H9 (cell line): ENCODE data around the gene GID8. TPM values are rescaled to one million over a fixed set of nuclear protein-coding genes. Genes with fewer than 3 reads are reported as not detected.

Source experiments
- DNase-seq: peaks from one replicate; pipeline ENCODE4 v3.0.0-alpha.2; 2017
- H2AFZ ChIP-seq: one replicate; pipeline ENCODE4 v1.6.1; 2013; ENCODE audit warnings: mild to moderate bottlenecking, low read length, control low read depth, moderate library complexity
- H2AK5ac ChIP-seq: 2 replicates; pipeline ENCODE4 v1.6.1; 2013; ENCODE audit warnings: low read length, control low read depth, mixed read lengths; ENCODE audit not compliant: insufficient read length
- H2BK120ac ChIP-seq: one replicate; pipeline ENCODE4 v1.6.1; 2013; ENCODE audit warnings: low read depth, mild to moderate bottlenecking, low read length, control low read depth, inconsistent platforms; ENCODE audit not compliant: poor library complexity, severe bottlenecking
- H2BK12ac ChIP-seq: 2 replicates; pipeline ENCODE4 v1.6.1; 2013; ENCODE audit warnings: low read length, control low read depth, mixed read lengths, low read depth; ENCODE audit not compliant: insufficient read length
- H2BK15ac ChIP-seq: 2 replicates; pipeline ENCODE4 v1.6.1; 2013; ENCODE audit warnings: low read depth, low read length, control low read depth
- H2BK20ac ChIP-seq: one replicate; pipeline ENCODE4 v1.6.1; 2013; ENCODE audit warnings: low read depth, mild to moderate bottlenecking, low read length, control low read depth, inconsistent platforms; ENCODE audit not compliant: poor library complexity, severe bottlenecking
- H2BK5ac ChIP-seq: 2 replicates; pipeline ENCODE4 v1.6.1; 2013; ENCODE audit warnings: low read length, control low read depth, mixed read lengths; ENCODE audit not compliant: insufficient read length
- H3K14ac ChIP-seq: 2 replicates; pipeline ENCODE4 v1.6.1; 2013; ENCODE audit warnings: low read length, control low read depth; ENCODE audit not compliant: insufficient read depth
- H3K18ac ChIP-seq: 2 replicates; pipeline ENCODE4 v1.6.1; 2013; ENCODE audit warnings: low read depth, mild to moderate bottlenecking, mixed read lengths, low read length, control low read depth; ENCODE audit not compliant: insufficient read length
- H3K23ac ChIP-seq: 2 replicates; pipeline ENCODE4 v1.6.1; 2013; ENCODE audit warnings: low read length, control low read depth, mixed read lengths, low read depth; ENCODE audit not compliant: insufficient read length
- H3K23me2 ChIP-seq: 2 replicates; pipeline ENCODE4 v1.6.1; 2013; ENCODE audit warnings: low read depth, mild to moderate bottlenecking, mixed read lengths, low read length, control low read depth; ENCODE audit not compliant: insufficient read length, poor library complexity, severe bottlenecking
- H3K27ac ChIP-seq: 2 replicates; pipeline ENCODE4 v1.5.1; 2013; ENCODE audit warnings: low read length, control low read depth, mixed read lengths, low read depth; ENCODE audit not compliant: insufficient read length
- H3K27me3 ChIP-seq: 2 replicates; pipeline ENCODE4 v1.6.1; 2013; ENCODE audit warnings: low read length, control low read depth, inconsistent platforms; ENCODE audit not compliant: insufficient read depth
- H3K4ac ChIP-seq: 2 replicates; pipeline ENCODE4 v1.6.1; 2013; ENCODE audit warnings: low read depth, mild to moderate bottlenecking, control low read depth, inconsistent platforms, low read length, moderate library complexity
- H3K4me1 ChIP-seq: 2 replicates; pipeline ENCODE4 v1.6.1; 2013; ENCODE audit warnings: low read length, control low read depth, inconsistent platforms; ENCODE audit not compliant: insufficient read depth
- H3K4me2 ChIP-seq: 2 replicates; pipeline ENCODE4 v1.6.1; 2013; ENCODE audit warnings: low read length, control low read depth, mixed read lengths; ENCODE audit not compliant: insufficient read length, insufficient read depth
- H3K56ac ChIP-seq: 2 replicates; pipeline ENCODE4 v1.6.1; 2013; ENCODE audit warnings: low read depth, mild to moderate bottlenecking, mixed read lengths, low read length, control low read depth; ENCODE audit not compliant: insufficient read length
- H3K79me1 ChIP-seq: 2 replicates; pipeline ENCODE4 v1.6.1; 2013; ENCODE audit warnings: low read depth, mild to moderate bottlenecking, moderate library complexity, low read length, control low read depth, inconsistent platforms; ENCODE audit not compliant: insufficient read depth, poor library complexity, severe bottlenecking
- H3K79me2 ChIP-seq: 2 replicates; pipeline ENCODE4 v1.6.1; 2013; ENCODE audit warnings: low read length, control low read depth, inconsistent platforms; ENCODE audit not compliant: insufficient read depth
- H3K9ac ChIP-seq: 2 replicates; pipeline ENCODE4 v1.6.1; 2013; ENCODE audit warnings: low read length, control low read depth, mixed read lengths; ENCODE audit not compliant: insufficient read length; ENCODE audit errors: extremely low read depth
- H3K9me3 ChIP-seq: one replicate; pipeline ENCODE4 v1.6.1; 2013; ENCODE audit warnings: low read depth, low read length, inconsistent platforms; ENCODE audit not compliant: control insufficient read depth
- H3T11ph ChIP-seq: one replicate; pipeline ENCODE4 v1.6.1; 2013; ENCODE audit warnings: mild to moderate bottlenecking, low read length, control low read depth, inconsistent platforms
- H4K20me1 ChIP-seq: one replicate; pipeline ENCODE4 v1.6.1; 2013; ENCODE audit not compliant: control insufficient read depth, insufficient read length, insufficient read depth
- H4K5ac ChIP-seq: 2 replicates; pipeline ENCODE4 v1.6.1; 2013; ENCODE audit warnings: low read depth, mild to moderate bottlenecking, mixed read lengths, low read length, control low read depth; ENCODE audit not compliant: insufficient read length
- H4K8ac ChIP-seq: replicated peaks from 2 replicates; pipeline ENCODE4 v1.6.1; 2013; ENCODE audit warnings: low read length, control low read depth, mixed read lengths, low read depth; ENCODE audit not compliant: insufficient read length
- H4K91ac ChIP-seq: 2 replicates; pipeline ENCODE4 v1.6.1; 2013; ENCODE audit warnings: low read depth, mild to moderate bottlenecking, moderate library complexity, mixed read lengths, low read length, control low read depth; ENCODE audit not compliant: insufficient read length
- H3K27ac Mint-ChIP-seq, 3 experiments: 2 replicates in 2 of 3; 3 replicates in 1 of 3; pipeline ENCODE4 v1.8.0; 2020 to 2021; ENCODE audit warnings: mixed read lengths in 3 of 3, mild to moderate bottlenecking in 1 of 3, moderate library complexity in 1 of 3
- H3K27me3 Mint-ChIP-seq: 2 replicates; pipeline ENCODE4 v1.8.0; 2021; ENCODE audit warnings: low read depth, mild to moderate bottlenecking, moderate library complexity, mixed read lengths
- H3K36me3 Mint-ChIP-seq, 3 experiments: 2 replicates in 2 of 3; 3 replicates in 1 of 3; pipeline ENCODE4 v1.8.0; 2020 to 2021; ENCODE audit warnings: low read depth in 3 of 3, mixed read lengths in 3 of 3; ENCODE audit not compliant: insufficient read depth in 1 of 3
- H3K4me1 Mint-ChIP-seq, 2 experiments: 2 replicates each; pipeline ENCODE4 v1.8.0; 2020; ENCODE audit warnings: mixed read lengths in 2 of 2
- H3K4me3 Mint-ChIP-seq, 2 experiments: 2 replicates in 1 of 2; 3 replicates in 1 of 2; pipeline ENCODE4 v1.8.0; 2020 to 2021; ENCODE audit warnings: mild to moderate bottlenecking in 2 of 2, mixed read lengths in 2 of 2, moderate library complexity in 1 of 2
- H3K9me3 Mint-ChIP-seq, 2 experiments: 2 replicates in 1 of 2; 3 replicates in 1 of 2; pipeline ENCODE4 v1.8.0; 2020; ENCODE audit warnings: mild to moderate bottlenecking in 2 of 2, mixed read lengths in 2 of 2, moderate library complexity in 1 of 2
- CTCF ChIP-seq: fragments of 200-600 bp; sonication (generic); conservative IDR thresholded peaks from 3 replicates; pipeline ENCODE4 v1.8.0; 2021; ENCODE audit warnings: antibody characterized with exemption, mild to moderate bottlenecking
- WGBS: extraction: QIAGEN DNeasy Blood & Tissue Kit; methylation state at CpG from one replicate; pipeline ENCODE4 v1.1.7; 2013; ENCODE audit warnings: missing lambda C conversion rate, low lambda C conversion rate, mixed read lengths; ENCODE audit not compliant: insufficient read length; ENCODE audit errors: extremely low coverage; 5-methylcytosine and 5-hydroxymethylcytosine counted together
- total RNA-seq: library from RNA; stranded (reverse); gene quantifications from 2 replicates; pipeline ENCODE4 v1.2.1, GENCODE V29; 2021

The GID8 gene
- total RNA-seq, 1 experiment from 2014 or later = 60.9 TPM

- Histone ChIP-seq H2BK15ac (no peak overlapping the region), H3K18ac (peak overlapping the region; percentile 53), H3K9me3 (no peaks in the 10 kb centered on the region), H2AFZ (no peak overlapping the region), H4K91ac (no peak overlapping the region), H2BK120ac (no peak overlapping the region), H3K79me1 (no peaks in the 10 kb centered on the region), H4K20me1 (peaks cover 12% of the 10 kb centered on the region), H3K27me3 (no peaks in the 10 kb centered on the region), H3T11ph (no peak overlapping the region), H4K5ac (no peak overlapping the region), H2BK12ac (no peak overlapping the region), H3K4me2 (peak overlapping the region; percentile 100), H2BK5ac (no peak overlapping the region), H3K27ac (no peak overlapping the region), H4K8ac (no peak overlapping the region), H3K4me1 (peaks cover 19% of the 10 kb centered on the region), H3K56ac (no peak overlapping the region), H2BK20ac (no peak overlapping the region), H3K23me2 (peaks cover 38% of the 10 kb centered on the region), H2AK5ac (no peak overlapping the region), H3K23ac (no peak overlapping the region), H3K79me2 (peaks cover 70% of the 10 kb centered on the region), H3K14ac (no peak overlapping the region), H3K9ac (peak overlapping the region; percentile 94), H3K4ac (no peak overlapping the region)
- peak overlapping the region; percentile 42 to 96 (median 77); a peak in 5 of 7 replicates for H3K27ac Mint-ChIP-seq
- H3K4me3 Mint-ChIP-seq = peak overlapping the region; percentile 92 to 97
- peaks cover 59 to 60% of the 10 kb centered on the region in 2 experiments for H3K4me1 Mint-ChIP-seq
- no peak for TF ChIP-seq CTCF
- H3K9me3 Mint-ChIP-seq = no peaks in the 10 kb centered on the region
- H3K36me3 Mint-ChIP-seq = peaks cover 0 to 4% (median 2%) of the 10 kb centered on the region in 3 experiments; a peak in 4 of 7 replicates
- WGBS = no CpG with 5 or more reads among the region's 12 CpGs
- no peaks in the 10 kb centered on the region for H3K27me3 Mint-ChIP-seq
- DNase-seq = no peak
Measured at GRCh38 chr20:62924442-62925075, 13.4 kb upstream of the GID8 start.
